Erythroblast (primary cell): ENCODE results near the gene DIPK2A.

ENCODE experiments used
- GATA1 ChIP-seq: IDR thresholded peaks from 2 replicates; pipeline ENCODE4 v1.6.1; 2011; ENCODE audit warnings: low read depth, mild to moderate bottlenecking, control low read depth, low read length, moderate library complexity
- POLR2A ChIP-seq: IDR thresholded peaks from 2 replicates; pipeline ENCODE4 v1.6.1; 2011; ENCODE audit warnings: mild to moderate bottlenecking, low read length

GRCh38 chr3:143952569-143953072 is 19.0 kb upstream of the DIPK2A start:
- TF ChIP-seq GATA1 (no peak), POLR2A (no peak)
